Tibial nerve (tissue), 4 donors: ENCODE measurements around the gene DLX1.

Experiments
- EP300 ChIP-seq, 2 donors: sonication (generic); formaldehyde crosslinking; IDR thresholded peaks; one replicate each; pipeline ENCODE4 v1.6.1; 2017; ENCODE audit warnings: antibody characterized with exemption in 2 of 2, mild to moderate bottlenecking in 1 of 2
- POLR2A ChIP-seq, 2 donors: fragments of 450-650 bp; IDR thresholded peaks; one replicate each; pipeline ENCODE4 v1.6.1; 2017; ENCODE audit warnings: antibody characterized with exemption in 2 of 2, mild to moderate bottlenecking in 2 of 2, moderate library complexity in 2 of 2
- TF ChIP-seq, protein P1 (sequence below), 5 experiments: fragments of 200-600 bp in 3 of 5; fragments of 450-650 bp in 2 of 5; sonication (generic) in 3 of 5; IDR thresholded peaks; one replicate each; pipeline ENCODE4 v1.5.1; 2016 to 2019; ENCODE audit warnings: antibody characterized with exemption in 5 of 5, mild to moderate bottlenecking in 3 of 5, moderate library complexity in 2 of 5

DNA sequence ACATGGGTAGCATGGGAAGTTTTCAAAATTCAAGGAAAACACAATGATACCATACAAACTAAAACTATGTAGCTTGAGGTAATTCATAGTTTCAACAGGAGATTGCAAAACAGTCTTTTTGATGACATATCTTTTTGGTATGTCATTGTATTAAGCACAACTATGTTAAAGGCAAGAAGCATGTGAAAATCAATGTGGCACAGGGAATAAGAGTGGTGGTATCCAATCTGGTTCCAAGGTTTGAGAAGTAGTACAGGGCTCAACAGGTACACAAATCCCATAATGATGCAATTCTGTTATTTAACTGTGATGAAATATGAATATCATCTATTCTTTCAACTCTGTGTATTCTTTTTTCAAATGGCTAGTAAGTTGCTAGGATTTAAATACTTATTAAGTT, 33.8 kb downstream of the DLX1 start:
- TF ChIP-seq, protein P1, sequence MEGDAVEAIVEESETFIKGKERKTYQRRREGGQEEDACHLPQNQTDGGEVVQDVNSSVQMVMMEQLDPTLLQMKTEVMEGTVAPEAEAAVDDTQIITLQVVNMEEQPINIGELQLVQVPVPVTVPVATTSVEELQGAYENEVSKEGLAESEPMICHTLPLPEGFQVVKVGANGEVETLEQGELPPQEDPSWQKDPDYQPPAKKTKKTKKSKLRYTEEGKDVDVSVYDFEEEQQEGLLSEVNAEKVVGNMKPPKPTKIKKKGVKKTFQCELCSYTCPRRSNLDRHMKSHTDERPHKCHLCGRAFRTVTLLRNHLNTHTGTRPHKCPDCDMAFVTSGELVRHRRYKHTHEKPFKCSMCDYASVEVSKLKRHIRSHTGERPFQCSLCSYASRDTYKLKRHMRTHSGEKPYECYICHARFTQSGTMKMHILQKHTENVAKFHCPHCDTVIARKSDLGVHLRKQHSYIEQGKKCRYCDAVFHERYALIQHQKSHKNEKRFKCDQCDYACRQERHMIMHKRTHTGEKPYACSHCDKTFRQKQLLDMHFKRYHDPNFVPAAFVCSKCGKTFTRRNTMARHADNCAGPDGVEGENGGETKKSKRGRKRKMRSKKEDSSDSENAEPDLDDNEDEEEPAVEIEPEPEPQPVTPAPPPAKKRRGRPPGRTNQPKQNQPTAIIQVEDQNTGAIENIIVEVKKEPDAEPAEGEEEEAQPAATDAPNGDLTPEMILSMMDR (IDR thresholded peaks at IDR 0.05), result no peak
- TF ChIP-seq POLR2A (IDR thresholded peaks at IDR 0.05) (no peak), EP300 (IDR thresholded peaks at IDR 0.05) (no peak)
